HG02870 (cell line): ENCODE results near the gene ECEL1.

ENCODE experiments used
- ATAC-seq: cut with Tn5 transposase; IDR thresholded peaks from one replicate; pipeline ENCODE4 v1.9.1; 2021; ENCODE audit warnings: mild to moderate bottlenecking, moderate library complexity; ENCODE audit not compliant: unreplicated experiment

Gene ECEL1

DNA sequence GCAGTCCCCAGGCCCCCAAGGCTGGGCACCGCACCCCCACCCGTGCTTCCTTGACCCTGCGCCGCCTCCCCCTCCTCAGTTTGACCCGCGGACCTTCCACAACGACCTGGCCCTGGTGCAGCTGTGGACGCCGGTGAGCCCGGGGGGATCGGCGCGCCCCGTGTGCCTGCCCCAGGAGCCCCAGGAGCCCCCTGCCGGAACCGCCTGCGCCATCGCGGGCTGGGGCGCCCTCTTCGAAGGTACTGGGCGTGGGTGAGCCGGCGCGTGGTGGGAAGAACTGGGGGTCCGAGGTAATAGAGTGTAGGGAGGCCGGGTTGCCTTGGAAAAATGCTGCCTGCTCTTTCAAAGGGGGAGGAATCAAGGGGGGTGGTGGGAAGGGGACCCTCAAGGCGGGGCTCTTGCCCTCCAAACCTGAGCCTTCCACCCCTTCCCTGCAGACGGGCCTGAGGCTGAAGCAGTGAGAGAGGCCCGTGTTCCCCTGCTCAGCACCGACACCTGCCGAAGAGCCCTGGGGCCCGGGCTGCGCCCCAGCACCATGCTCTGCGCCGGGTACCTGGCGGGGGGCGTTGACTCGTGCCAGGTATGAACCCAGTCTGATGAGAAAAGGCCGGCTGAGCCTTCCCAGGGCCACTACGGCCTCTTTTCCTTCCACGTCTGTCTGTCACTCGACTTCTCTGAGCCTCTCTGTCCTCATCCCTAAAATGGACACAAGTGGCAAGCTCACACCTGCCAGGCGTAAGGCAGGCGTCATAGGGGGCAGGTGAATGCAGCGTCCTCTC is 35.2 kb upstream of the ECEL1 start:
- ATAC-seq, result no peak

DNA sequence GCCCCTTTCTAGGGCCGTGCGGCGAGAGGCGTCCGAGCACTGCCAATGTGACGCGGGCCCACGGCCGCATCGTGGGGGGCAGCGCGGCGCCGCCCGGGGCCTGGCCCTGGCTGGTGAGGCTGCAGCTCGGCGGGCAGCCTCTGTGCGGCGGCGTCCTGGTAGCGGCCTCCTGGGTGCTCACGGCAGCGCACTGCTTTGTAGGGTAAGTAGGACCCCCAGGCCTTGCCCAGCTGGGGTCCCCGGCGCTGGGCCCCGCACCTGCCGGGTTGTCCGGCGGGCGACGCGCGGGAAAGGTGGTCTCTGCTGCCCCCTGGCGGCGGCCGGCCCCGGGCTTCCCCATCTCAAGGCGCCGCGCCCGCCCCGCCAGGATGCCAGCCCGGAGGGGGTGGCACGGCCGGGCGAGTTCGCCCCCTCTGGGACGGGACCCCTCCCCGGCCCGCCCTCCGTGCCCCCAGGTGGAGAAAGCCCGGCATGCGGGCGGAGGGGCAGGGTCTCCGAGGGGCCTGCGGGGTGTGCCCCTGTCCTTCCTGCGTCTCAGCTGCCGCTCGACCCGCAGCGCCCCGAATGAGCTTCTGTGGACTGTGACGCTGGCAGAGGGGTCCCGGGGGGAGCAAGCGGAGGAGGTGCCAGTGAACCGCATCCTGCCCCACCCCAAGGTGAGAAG is 34.5 kb upstream of the ECEL1 start:
- ATAC-seq, result no peak

GRCh38 chr2:232521098-232521497 is 33.5 kb upstream of the ECEL1 start:
- ATAC-seq, result no peak

DNA sequence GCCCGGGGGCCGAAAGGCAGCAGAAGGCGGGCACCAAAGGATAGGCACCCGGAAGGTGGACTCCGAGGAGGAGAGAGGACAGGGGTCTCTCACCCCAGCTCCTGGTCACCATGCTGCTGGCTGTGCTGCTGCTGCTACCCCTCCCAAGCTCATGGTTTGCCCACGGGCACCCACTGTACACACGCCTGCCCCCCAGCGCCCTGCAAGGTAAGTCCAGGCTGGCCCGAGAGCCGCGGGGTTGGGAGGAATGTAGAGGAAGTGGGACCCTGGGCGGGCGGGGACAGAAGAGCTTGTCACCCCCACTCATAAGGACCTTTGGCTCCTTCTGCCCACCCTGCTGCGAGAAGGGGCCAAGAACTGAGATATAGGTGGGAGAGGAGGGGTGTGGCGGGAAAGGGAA is 32.9 kb upstream of the ECEL1 start:
- no peak for ATAC-seq

DNA sequence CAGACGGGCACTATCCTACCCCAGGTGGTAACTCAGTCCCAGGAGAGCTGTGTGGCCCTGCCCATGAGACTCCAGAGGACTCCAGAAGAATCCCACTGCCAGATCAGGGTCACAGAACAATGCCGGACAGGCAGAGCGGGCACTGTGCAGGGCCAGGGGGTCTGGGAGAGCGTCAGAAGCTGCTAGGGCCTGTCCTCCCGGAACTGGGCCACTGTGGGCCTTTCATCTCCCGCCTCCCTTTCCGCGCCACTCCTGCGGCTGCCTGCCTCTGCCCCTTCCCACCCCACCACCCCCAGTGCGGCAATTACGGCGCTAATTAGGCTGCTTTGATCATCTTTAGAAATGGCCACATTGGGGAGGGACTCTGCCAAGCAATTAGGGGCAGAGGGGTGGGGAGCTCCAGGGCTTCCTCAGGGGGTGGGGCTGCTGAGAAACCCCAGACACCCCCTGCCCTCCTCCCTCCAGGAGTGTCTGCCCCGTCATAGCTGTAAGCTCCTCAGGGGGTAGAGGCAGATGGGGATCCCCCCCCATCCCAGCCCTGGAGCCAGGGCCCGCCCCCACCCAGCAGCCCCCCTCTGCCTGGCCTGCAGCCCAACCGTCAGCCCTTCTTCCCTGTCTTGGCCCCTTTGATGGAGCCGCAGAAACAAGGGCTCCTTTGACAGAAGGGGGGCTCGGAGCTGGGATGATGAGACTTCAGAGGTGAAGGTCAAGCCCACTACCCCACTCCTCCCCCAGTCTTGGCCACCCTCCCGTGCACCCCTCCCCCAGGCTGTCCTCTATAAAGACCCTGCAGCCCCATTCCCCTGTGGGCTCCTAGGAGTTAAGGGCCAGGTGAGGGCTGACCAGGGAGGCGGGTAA is 32.2 kb upstream of the ECEL1 start, which contains the start of gene PRSS56:
Gene PRSS56, plus strand, starts transcription at position 808 of the 858 bp plus-strand sequence. CDS start 211 bp downstream, outside the sequence.
- ATAC-seq, result no peak

DNA sequence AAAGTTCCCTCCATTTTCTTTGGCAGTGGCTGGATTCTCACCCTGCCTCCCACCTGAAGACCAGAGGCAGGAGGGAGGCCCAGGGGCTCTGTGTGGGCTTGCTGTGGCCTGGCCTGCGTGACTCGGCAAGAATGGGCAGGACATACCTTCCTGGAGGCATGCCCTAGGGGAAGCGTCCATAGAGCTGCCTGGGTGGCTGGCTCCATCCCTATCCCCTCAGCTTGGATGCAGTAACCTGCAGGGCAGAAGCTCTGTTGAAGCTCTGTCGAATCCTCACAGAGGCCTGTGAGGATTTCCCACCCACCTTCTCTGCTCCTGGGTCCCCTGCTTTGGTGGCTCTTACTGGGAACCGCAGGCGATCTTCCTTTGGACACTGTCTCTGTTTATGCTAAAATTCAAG is 31.2 kb upstream of the ECEL1 start:
- ATAC-seq, result no peak

DNA sequence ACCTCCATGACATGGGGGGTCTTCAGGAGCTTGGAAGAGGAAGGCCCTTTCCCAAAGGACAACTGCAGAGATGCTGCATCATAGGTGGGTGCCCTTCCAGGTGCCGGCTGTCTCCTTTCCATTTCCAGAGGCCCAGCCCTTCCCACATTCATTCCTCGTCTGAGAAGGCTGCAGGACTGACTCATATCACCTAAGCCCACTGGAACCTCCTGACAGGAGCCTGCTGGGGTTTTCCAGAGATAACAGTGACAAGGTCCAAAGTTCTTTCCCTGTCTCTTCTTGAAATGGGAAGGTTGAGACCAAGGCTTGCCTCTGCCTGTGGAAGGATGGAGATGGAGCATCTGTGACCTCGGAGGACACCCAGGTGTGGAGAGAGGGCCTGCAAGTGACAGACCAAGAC is 28.9 kb upstream of the ECEL1 start:
- no peak for ATAC-seq

DNA sequence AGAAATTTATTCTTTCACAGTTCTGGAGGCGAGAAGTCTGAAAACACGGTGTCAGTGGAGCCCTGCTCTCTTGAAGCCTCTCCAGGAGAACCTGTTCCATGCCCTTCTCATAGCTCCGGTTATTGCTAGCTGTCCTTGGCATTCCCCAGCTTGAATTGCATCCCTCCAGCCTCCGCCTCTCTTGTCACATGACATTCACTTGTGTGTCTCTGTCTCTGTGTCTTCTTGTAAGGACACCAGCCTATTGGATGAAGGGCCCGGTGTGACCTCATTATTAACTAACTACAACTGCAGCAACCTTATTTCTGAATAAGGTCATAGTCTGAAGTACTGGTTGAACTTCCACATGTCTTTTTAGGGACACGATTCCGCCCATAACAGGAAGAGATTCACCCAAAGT is 28.0 kb upstream of the ECEL1 start:
- no peak for ATAC-seq

GRCh38 chr2:232513353-232513752 is 25.7 kb upstream of the ECEL1 start:
- ATAC-seq, result no peak

DNA sequence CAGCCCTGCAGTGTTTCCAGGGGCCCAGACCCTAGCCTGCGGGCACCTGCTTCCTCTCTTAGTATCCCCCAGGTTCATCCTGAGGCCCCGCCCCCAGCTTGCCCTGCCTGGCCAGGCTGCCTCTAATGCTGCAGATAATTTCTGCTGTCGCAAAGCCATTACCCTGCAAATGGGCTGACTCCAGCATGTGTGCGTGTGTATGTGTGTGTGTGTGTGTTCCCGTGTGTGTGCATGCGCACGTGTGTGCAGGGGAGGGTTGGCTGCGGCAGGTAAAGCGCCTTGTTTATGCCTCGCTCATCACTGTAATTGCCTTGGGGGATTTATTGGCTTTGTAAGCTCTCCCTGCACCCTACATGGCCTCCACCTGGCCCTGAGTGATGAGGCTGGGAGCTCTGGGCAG is 25.0 kb upstream of the ECEL1 start:
- ATAC-seq, result no peak

- ATAC-seq, result no peak
Measured at GRCh38 chr2:232511336-232511890, 23.8 kb upstream of the ECEL1 start.

DNA sequence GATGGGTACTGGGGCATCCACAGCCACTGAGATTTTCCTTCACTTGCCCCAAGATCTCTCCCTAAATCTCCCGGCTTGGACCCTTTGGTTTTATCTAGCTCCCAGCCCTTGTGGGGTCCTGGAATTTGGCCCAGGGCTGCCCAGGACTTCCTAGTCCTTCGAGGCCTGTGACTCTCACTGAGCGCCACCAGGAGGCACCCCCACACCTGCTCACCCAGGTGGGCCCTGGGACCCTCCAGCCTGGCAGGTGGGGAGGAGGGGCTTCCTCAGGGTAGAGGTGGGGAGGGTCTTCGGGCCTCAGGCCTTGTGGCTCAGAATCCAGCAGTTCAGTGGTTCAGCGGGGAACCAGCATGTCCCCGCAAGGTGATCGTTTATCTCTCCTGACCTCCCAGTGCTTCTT is 20.6 kb upstream of the ECEL1 start:
- ATAC-seq, result no peak

DNA sequence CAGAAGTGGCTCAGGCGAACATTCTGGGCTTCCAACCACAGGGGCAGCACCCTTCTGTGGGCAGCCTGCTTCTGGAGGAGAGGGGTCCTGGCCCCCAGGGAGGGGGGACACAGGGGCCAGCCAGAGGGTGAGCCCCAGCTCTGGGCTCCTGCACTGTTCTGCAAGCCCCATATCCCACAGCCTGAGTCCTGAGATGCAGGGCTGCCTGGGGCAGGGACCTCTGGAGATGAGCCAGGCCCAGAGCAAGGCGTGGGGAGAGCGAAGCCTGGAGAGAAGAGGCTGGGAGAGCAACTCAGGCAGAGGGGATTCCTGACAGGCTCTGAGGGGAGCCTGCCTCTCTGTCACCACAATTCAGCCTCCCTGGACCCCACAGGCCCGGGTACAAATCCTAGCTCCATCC is 19.1 kb upstream of the ECEL1 start:
- ATAC-seq, result no peak

DNA sequence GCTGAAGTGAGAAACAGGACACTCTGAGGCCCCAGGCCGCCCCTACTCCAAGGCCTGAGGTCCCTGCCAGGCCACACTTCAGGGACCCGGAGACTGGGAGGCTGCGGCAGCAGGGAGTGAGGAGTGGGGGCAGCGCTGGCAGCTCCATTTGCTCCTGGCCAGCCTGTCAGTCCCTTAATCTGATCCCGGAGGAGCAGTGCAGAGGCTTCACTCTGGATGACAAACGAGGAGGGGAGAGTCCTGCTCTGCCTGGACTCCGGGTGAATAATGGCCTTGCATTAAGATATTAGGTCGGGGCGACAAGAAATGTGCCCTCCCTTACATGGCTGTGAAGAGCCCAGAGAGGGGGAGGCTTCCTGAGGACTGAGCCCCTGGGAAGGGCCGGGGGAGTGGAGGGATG is 18.2 kb upstream of the ECEL1 start:
- no peak for ATAC-seq

DNA sequence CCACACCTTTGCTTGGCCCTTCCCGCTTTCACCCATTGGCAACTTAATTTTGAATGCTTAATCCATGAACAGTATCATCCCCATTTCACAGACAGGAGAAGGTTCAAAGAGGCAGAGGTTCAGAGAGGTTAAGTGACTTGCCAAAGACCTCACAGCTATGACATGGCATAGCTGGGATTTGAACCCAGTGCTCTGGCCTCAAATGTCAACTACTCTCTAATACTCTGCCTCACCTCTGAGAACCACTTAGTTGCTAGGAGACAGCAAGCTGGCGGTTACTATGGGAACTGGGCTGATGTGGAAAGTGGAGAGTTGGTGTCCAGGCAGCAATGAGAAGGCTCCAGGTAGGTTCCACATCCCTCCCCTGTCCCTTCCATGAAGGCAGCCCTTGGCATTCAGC is 16.8 kb upstream of the ECEL1 start:
- ATAC-seq, result no peak

GRCh38 chr2:232503809-232504323 is 16.2 kb upstream of the ECEL1 start:
- no peak for ATAC-seq

- no peak for ATAC-seq
Measured at GRCh38 chr2:232502911-232503808, 15.5 kb upstream of the ECEL1 start.

- ATAC-seq, result no peak
Measured at GRCh38 chr2:232502511-232502910, 14.9 kb upstream of the ECEL1 start.

GRCh38 chr2:232501794-232502390 is 14.3 kb upstream of the ECEL1 start:
- ATAC-seq, result no peak

DNA sequence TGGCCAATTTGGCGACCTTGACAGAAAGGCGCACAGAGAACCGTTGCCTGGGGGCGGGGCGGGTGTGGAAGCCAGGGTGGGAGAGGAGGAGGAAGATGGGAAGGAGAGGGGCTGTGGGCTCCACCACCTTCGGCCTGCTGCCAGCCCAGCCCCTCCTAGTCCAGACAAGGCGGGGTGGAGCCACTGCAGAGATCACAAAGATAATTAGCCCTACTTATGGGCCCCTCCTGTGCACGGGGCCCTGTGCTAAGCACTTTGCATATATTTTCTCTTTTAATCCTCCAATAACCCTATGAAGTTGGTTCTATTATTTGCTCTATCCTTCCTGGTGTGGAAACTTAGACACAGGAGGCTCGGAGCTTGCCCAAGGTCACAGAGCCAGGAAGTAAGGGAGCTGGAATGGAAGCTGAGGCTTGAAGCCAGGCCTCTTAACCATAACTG is 13.7 kb upstream of the ECEL1 start:
- no peak for ATAC-seq
